Lower lobe of right lung (tissue), 2 donors: ENCODE measurements around the gene ZNF182. TPM values are rescaled to one million over a fixed set of nuclear protein-coding genes. Genes with fewer than 3 reads are reported as not detected.
"Not testable (repeated sequence)": the region's sequence is repeated elsewhere in the genome, so short reads cannot be mapped to it uniquely, and the experiment has no call there.

ENCODE experiments used
- ATAC-seq, 2 donors: fragments of 200-7000 bp; cut with Tn5 transposase; one replicate each; pipeline ENCODE4 v1.9.1; 2020 to 2022; ENCODE audit warnings: mild to moderate bottlenecking in 2 of 2, moderate library complexity in 2 of 2
- DNase-seq: peaks from one replicate; pipeline ENCODE4 v3.0.0-alpha.2; 2020
- H3K27ac ChIP-seq: fragments of 200-600 bp; one replicate; pipeline ENCODE4 v1.8.0; 2022
- H3K27me3 ChIP-seq: fragments of 200-600 bp; one replicate; pipeline ENCODE4 v1.8.0; 2022; ENCODE audit warnings: low read depth
- H3K36me3 ChIP-seq: fragments of 200-600 bp; one replicate; pipeline ENCODE4 v1.8.0; 2022; ENCODE audit warnings: mild to moderate bottlenecking
- H3K4me1 ChIP-seq: fragments of 200-600 bp; one replicate; pipeline ENCODE4 v1.8.0; 2022
- H3K4me3 ChIP-seq: fragments of 200-600 bp; one replicate; pipeline ENCODE4 v1.8.0; 2022; ENCODE audit warnings: mild to moderate bottlenecking
- H3K9me3 ChIP-seq: fragments of 200-600 bp; one replicate; pipeline ENCODE4 v1.8.0; 2022
- CTCF ChIP-seq: fragments of 200-600 bp; IDR thresholded peaks from one replicate; pipeline ENCODE4 v1.8.0; 2022; ENCODE audit warnings: antibody characterized with exemption, mild to moderate bottlenecking
- intact Hi-C: fragments of 100-400 bp; cut with DNase I; formaldehyde crosslinking; loops from one replicate; pipeline ENCODE4 v1.11.0; 2022
- total RNA-seq: library from RNA; stranded (reverse); fragmentation: NEBNext Ultra II Directional; extraction: Animal tissue kit (Norgen Biotek cat#: 25700); gene quantifications from one replicate; pipeline ENCODE4 v1.2.1, GENCODE V29; 2021
- donor health status: DM: no; HTN: yes; CAD: no; lungs with severe emphysema.

ZNF182 gene
- total RNA-seq, 1 donor from 2014 or later: 6.5 TPM

- no peak for ATAC-seq
- H3K27ac ChIP-seq: no peak overlapping the region
- no peaks in the 10 kb centered on the region for H3K9me3 ChIP-seq
- intact Hi-C loops: no loop called here
- no peak for DNase-seq
- peaks cover 14% of the 10 kb centered on the region for H3K36me3 ChIP-seq
- H3K4me1 ChIP-seq: no peaks in the 10 kb centered on the region
- H3K4me3 ChIP-seq: no peak overlapping the region
- no peaks in the 10 kb centered on the region for H3K27me3 ChIP-seq
- TF ChIP-seq CTCF: no peak
Measured at GRCh38 chrX:47991263-47992094, 12.3 kb downstream of the ZNF182 start.

DNA sequence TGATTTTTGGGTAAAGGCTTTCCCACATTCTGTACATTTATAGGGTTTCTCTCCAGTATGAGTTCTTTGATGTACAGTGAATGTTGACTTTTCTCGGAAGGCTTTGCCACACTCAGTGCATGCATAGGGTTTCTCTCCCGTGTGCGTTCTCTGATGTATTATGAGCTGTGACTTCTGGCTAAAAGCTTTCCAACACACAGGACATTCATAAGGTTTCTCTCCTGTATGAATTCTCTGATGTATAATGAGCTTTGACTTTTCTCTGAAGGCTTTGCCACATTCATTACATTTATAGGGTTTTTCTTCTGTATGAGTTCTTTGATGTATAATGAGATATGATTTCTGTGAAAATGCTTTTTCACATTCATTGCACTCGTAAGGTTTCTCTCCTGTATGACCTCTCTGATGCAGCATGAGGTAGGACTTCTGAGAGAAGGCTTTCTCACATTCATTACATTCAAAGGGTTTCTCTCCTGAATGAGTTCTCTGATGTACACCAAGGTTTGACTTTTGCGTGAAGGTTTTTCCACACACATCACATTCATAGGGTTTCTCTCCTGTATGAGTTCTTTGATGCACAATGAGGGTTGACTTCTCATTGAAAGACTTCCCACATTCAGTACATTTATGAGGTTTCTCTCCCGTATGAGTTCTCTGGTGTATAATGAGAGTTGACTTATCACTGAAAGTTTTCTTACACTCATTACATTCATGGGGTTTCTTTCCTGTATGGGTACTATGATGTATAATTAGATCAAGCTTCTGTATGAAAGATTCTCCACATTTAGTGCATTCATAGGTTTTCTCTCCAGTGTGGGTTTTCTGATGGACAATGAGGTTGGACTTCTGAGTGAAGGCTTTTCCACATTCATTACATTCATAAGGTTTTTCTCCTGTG, 27.3 kb downstream of the ZNF182 start:
- Histone ChIP-seq H3K36me3 (peaks cover 33% of the 10 kb centered on the region), H3K4me1 (no peaks in the 10 kb centered on the region), H3K27ac (no peak overlapping the region), H3K9me3 (peaks cover 40% of the 10 kb centered on the region), H3K27me3 (no peaks in the 10 kb centered on the region), H3K4me3 (no peak overlapping the region)
- DNase-seq: no peak
- ATAC-seq: no peak
- intact Hi-C loops: no loop called here
- no peak for TF ChIP-seq CTCF

DNA sequence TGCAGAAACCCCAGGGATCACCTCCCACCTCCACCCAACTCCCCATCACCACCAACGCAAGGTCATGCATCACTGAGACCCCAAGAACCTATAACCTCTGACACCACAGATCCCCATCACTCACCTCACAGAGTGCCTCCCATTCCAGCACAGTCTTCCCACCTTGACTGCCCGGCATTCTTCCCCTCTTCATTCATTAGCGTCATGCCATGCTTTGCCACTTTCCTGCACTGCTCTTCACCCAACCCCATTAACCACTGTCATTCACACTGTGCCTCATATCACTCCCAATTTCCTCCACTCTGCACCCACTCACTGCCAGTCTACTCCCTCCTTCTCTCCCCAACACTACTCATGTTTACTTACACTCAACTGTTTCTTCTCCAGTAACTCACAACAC, 30.6 kb downstream of the ZNF182 start:
- no peak for TF ChIP-seq CTCF
- Histone ChIP-seq H3K4me1 (no peaks in the 10 kb centered on the region), H3K4me3 (no peak overlapping the region), H3K27ac (no peak overlapping the region), H3K36me3 (peaks cover 12% of the 10 kb centered on the region), H3K9me3 (peaks cover 40% of the 10 kb centered on the region), H3K27me3 (no peaks in the 10 kb centered on the region)
- ATAC-seq: no peak
- intact Hi-C loops: no loop called here
- DNase-seq: no peak

- H3K27ac ChIP-seq, H3K9me3 ChIP-seq, DNase-seq, intact Hi-C loops, ATAC-seq, H3K4me1 ChIP-seq, H3K4me3 ChIP-seq, H3K27me3 ChIP-seq, H3K36me3 ChIP-seq: not testable (repeated sequence)
Measured at GRCh38 chrX:47965526-47965925, 38.3 kb downstream of the ZNF182 start.

DNA sequence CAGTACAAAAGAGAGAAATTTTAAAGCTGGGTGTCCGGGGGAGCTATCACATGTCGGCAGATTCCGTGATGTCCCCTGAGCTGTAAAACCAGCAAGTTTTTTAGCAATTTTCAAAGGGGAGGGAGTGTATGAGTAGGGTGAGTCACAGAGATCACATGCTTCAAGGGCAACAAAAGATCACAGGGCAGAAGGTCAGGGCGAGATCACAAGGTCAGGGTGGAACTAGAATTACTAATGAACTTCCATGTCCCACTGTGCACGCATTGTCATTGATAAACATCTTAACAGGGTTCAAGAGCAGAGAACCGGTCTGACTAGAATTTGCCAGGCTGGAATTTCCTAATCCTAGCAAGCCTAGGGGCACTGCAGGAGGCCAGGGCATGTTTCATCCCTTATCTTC, 42.0 kb downstream of the ZNF182 start:
- H3K9me3 ChIP-seq, H3K27ac ChIP-seq, H3K4me1 ChIP-seq, DNase-seq, H3K36me3 ChIP-seq, H3K4me3 ChIP-seq, intact Hi-C loops, H3K27me3 ChIP-seq, ATAC-seq: not testable (repeated sequence)

GRCh38 chrX:47960406-47960805, 43.4 kb downstream of the ZNF182 start:
- intact Hi-C loops: no loop called here
- Histone ChIP-seq H3K4me3 (no peak overlapping the region), H3K9me3 (no peaks in the 10 kb centered on the region), H3K4me1 (no peaks in the 10 kb centered on the region), H3K36me3 (no peaks in the 10 kb centered on the region), H3K27ac (no peak overlapping the region), H3K27me3 (no peaks in the 10 kb centered on the region)
- DNase-seq (no peak), ATAC-seq (peak in 1 of 2 donors; percentile 42)
- TF ChIP-seq CTCF: no peak
